NCI-H2029 treated with DMSO at 0.1 percent for 48 hours (cell line): ENCODE measurements around the gene CABLES1.
"Not testable (repeated sequence)": the region's sequence is repeated elsewhere in the genome, so short reads cannot be mapped to it uniquely, and the experiment has no call there.

ENCODE experiments used
- DNase-seq: peaks from one replicate; lab custom pipeline; 2025; lab: John Stamatoyannopoulos, UW

The CABLES1 gene, protein sequence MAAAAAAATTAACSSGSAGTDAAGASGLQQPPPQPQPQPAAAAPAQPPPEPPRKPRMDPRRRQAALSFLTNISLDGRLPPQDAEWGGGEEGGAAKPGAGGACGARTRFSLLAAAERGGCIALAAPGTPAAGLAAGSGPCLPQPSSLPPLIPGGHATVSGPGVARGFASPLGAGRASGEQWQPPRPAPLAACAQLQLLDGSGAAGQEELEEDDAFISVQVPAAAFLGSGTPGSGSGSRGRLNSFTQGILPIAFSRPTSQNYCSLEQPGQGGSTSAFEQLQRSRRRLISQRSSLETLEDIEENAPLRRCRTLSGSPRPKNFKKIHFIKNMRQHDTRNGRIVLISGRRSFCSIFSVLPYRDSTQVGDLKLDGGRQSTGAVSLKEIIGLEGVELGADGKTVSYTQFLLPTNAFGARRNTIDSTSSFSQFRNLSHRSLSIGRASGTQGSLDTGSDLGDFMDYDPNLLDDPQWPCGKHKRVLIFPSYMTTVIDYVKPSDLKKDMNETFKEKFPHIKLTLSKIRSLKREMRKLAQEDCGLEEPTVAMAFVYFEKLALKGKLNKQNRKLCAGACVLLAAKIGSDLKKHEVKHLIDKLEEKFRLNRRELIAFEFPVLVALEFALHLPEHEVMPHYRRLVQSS

DNA sequence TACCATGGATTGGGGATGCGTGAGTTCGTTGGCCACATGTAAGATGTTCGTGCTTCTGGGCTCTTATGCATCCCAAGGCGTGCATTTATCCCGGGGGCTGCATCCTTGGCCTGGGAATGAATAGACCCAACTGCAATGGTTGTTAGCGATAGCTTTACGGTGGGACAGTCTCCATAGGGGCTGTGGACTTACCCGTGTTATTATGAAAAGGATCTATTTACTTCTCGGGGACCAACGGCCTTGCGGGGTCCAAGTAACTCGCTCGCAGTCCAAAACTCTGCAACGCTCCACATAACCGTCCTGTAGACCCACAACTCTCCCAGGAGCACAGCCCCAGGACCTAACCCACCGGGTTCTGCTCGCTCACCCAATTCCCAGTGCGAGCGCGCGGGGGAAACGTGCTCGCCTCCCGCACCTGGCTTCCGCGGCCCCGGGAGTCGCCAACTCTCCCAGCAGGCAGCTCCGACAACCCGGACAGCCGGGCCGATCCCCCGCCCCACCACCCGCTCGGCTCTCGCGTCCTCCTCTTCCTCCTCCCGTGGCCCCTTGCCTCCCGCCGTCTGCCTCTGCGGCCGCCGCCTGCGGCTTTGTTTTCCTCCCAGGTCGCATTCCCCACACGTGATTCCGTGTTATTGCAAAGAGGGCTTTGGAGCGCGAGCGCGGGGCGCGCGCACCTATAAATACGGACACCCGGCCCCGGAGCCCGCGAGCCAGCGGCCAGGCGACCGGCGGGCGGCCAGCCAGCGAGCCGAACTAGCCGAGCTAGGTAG lies at the start of gene CABLES1:
Gene CABLES1, plus strand, starts transcription at position 706 of the 770 bp plus-strand sequence. CDS start 278 bp downstream, outside the sequence.
- peak; percentile 13 for DNase-seq

DNA sequence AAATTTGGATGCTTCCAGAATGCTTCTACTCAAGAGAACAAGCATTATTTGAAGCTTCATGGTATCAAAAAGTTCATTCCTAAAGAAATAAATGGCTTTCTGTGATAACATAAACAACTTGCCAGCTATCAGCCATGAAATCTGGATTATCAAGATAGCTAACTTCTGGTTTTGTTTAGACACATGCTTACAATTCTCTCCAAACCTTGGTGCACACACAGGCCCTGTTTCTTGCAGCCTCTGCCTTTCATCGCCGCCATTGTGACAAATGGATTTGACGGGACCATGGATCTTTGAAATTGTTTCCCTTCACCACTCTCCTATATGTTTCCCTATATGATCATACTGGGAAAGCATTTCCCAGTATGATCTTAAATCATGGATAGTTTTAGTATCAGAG lies 47.9 kb upstream of the CABLES1 start:
- no peak for DNase-seq

DNA sequence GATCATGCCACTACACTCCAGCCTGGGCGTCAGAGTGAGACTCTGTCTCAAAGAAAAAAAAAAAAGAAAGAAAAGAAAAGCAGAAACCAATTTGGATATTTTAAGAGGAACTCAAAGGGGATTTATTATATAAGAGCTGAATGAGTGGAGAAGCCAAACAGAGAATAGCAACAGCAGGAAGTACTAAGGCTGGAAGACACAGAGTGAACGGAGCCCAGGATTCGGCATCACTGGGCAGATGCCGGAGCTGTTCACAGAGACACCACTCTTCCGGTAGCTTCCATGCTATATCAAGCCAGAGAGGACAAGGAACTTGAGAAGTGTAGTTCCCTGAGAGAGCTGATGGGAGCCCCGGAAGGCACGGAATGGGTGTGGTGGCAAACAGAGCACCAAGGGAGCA lies 47.0 kb upstream of the CABLES1 start:
- DNase-seq = no peak

DNA sequence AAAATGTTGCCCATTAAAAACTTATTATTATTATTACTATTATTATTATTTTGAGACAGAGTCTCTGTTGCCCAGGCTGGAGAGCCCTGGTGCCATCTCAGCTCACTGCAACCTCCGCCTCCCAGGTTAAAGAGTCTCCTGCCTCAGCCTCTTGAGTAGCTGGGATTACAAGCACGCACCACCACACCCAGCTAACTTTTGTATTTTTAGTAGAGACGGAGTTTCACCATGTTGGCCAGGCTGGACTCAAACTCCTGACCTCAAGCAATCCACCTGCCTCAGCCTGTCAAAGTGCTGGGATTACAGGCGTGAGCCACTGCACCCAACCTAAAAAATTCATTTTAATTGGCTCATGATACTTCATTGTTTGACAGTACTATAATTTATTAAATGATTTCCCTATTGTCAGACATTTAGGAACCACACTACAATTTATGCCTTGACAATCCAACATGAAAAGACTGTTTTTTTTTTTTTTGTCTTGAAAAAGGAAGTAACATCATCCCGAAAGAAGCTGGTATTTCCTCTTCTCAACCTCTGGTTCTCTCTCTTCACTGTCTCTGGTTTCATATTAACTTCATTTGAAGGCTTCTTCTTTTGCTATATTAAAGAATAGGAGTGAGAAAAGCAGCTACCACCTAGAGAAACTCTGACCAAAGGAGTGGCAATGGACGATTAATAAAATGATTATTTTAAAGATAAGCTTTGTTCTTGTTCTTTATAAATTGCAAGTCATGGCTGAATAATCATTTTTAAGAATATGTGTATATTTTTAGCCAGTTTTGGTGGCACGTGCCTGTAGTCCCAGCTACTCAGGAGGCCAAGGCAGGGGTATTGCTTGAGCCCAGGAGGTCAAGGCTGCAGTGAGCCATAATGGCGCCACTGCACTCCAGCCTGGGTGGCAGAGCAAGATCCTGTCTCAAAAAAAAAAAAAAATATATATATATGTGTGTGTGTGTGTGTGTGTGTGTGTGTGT lies 44.0 kb upstream of the CABLES1 start:
- not testable (repeated sequence) for DNase-seq

DNA sequence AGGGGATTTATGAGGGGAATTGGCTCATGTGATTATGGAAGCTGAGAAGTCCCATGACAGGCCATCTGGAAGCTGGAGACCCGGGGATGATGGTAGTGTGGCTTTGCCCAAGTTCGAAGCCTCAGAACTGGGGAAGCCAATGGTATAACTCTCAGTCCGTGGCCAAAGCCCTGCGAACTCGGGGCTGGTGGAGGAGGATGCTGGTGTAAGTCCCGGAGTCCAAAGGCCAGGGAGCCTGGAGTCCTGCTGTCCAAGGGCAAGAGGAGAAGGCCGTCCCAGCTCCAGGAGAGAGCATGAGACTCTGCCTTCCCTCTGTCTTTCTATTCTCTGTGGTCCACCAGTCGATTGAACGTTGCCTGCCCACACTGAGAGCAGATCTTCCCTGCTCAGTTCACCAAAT lies 43.2 kb upstream of the CABLES1 start:
- DNase-seq = no peak

DNA sequence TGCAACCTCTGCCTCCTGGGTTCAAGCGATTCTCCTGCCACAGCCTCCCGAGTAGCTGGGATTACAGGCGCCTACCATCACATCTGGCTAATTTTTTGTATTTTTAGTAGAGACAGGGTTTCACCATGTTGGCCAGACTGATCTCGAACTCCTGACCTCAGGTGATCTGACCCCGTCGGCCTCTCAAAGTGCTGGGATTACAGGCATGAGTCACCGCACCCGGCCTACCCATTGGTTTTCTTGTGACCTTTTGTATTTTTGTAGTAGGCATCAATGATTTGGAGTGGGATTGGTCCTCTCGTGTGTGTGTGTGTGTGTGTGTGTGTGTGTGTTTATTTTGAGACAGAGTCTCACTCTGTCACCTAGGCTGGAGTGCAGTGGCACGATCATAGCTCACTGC lies 42.2 kb upstream of the CABLES1 start:
- not testable (repeated sequence) for DNase-seq

DNA sequence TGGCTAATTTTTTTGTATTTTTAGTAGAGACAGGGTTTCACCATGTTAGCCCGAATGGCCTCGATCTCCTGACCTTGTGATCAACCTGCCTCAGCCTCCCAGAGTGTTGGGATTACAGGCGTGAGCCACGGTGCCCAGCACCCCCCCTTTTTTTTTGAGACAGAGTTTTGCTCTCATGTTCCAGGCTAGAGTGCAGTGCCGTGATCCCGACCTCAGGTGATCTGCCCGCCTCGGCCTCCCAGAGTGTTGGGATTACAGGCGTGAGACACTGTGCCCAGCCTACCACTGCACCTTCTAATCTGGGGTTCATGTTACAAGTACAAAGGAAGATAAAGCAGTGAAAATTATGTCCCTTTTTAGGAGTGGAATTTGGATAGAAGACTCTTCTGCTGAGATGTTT lies 41.5 kb upstream of the CABLES1 start:
- DNase-seq = no peak

DNA sequence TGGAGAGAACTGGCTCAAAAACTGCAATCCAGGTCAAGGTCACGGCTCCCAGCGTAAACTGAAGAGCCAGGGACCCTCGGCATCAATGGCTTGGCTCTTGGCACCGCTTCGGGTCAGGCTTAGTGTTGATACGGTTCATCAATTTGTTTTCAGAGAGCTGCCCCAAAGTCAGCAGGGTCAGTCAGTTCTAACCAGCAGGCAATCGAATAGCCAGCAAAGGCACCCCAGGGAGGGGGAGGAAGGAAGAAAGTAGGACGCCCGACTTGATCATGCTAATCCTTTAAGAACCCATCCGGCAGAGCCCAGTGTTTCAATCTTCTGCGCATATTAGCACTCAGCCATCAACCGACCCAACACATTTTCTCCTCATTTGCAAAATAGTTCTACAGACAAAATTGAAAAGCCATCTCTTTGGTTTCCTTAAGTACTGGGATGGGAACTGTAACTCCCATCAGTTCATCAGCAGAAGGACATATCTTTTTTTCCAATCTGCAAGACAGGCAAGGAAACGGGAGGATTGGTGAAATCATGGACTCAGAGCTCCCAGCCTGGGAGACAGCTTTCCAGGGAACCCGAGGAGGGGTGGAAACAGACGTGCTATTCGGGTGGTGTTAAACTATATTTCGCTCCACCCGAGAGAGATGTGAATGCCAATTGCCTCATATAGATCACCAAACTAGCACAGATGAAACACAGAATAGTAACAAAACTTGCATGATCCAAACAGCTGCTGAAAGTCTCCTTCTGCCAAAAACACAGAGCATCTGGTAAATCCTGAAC lies 40.7 kb upstream of the CABLES1 start:
- DNase-seq = no peak

DNA sequence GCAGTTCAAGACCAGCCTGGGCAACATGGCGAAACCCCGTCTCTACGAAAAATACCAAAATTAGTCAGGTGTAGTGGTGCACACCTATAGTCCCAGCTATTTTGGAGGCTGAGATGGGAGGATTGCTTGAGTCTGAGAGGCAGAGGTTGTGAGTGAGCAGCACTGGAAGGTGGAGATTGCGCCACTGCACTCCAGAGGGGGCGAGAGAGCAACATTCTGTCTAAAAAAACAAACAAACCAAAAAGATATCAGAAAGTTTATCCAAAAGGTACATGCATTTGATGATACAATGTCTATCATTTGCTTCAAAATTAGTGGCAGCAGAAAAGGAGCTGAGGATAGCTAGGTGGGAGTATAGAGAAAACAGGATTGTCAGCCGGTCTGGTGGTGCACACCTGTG lies 39.8 kb upstream of the CABLES1 start:
- DNase-seq = no peak

DNA sequence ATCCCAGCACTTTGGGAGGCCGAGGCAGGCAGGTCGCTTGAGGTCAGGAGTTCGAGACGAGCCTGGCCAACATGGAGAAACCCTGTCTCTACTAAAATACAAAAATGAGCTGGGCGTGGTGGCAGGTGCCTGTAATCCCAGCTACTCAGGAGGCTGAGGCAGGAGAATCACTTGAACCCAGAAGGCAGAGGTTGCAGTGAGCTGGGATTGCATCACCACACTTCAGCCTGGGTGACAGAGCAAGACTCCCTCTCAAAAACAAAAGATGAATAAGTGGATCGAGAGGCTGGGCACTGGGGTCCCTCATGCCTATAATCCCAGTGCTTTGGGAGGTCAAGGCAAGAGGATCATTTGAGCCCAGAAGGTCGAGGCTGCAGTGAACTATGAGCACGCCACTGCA lies 38.3 kb upstream of the CABLES1 start:
- not testable (repeated sequence) for DNase-seq

DNA sequence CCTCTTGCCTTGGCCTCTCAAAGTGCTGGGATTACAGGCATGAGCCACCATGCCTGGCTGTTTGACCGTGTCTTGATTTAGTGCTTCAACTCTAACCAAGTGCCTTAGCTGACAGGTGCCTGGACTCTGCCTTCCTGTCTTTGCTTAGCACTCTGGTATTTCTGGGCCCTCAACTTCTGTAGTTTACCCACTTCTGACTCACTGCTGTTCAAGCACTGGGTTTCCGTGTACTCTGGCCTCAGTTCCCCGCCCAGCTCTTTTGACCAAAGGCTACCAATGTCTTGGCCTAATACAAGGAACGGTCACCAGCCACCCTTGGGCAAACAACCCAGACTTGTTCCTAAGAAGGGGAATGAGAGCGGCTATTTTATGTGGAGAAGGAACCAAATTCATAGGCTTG lies 35.7 kb upstream of the CABLES1 start:
- DNase-seq = no peak

DNA sequence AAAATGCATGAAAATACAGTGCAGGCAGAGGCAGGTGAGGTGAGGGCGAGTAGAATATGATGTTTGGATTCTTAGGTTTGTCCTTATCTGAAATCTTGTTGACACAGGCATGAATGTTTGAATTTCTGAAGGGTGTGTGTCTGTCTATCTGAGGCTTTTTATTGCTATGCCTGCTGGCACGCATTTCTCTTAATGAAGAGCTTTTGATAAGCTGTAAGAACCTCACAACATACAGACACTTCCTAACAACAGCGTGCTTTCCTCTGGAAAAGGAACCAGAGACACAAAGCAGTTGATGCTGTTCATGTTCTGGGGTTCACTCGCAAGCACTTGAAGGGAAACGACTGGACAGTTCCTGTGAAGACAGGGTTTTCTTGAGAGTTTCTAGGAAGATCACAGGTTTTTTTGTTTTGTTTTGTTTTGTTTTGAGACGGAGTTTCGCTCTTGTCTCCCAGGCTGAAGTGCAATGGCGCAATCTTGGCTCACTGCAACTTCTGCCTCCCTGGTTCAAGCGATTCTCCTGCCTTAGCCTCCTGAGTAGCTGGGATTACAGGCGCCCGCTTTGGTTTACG lies 33.3 kb upstream of the CABLES1 start:
- DNase-seq = no peak

DNA sequence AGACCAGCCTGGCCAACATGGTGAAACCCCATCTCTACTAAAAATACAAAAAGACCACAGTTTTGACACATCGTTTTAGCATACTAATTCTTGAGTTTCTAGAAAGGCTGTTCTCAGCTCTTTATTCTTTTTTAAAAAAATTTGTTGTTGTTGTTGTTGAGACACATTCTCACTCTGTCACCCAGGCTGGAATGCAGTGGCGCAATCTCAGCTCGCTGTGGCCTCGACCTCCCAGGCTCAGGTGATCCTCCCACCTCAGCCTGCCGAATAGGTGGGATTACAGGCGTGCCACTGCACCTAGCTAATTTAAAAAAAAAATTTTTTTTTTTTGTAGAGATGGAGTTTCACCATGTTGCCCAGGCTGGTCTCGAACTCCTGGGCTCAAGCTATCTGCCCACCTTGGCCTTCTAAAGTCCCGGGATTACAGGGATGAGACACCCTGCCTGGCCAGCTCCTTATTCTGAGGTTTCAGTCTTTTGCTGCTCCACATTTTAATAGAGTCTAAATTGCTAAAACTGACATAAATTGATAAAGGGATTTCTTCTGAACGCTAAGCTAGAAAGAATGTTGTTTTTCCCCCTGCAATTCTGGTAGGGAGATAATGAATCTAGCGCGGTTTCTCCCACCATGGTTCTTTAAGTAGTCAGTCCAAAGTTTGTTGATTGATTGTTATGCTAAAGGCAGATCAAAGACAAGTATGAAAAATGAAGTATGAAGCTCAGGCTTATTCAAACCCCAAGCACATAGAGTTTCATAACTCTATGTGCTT lies 32.6 kb upstream of the CABLES1 start:
- no peak for DNase-seq

DNA sequence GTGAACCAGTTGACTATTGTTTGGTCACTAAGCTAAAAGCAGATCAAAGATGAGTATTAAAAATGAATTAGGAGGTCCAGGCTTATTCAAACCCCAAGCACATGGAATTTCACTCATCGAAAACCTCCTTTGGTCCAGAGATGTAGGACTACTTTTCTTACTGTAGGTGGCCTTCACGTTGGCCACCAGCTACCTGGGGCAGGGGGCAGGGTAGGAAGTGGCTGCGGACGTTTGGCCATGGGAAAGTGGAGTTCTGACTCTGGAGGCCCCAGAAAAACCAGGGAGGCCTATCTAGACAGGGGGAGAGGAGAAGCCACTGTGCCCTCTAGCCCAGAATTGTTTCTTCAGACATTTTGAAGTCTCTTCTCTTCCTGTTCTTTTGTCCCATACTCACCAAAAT lies 31.8 kb upstream of the CABLES1 start:
- no peak for DNase-seq

DNA sequence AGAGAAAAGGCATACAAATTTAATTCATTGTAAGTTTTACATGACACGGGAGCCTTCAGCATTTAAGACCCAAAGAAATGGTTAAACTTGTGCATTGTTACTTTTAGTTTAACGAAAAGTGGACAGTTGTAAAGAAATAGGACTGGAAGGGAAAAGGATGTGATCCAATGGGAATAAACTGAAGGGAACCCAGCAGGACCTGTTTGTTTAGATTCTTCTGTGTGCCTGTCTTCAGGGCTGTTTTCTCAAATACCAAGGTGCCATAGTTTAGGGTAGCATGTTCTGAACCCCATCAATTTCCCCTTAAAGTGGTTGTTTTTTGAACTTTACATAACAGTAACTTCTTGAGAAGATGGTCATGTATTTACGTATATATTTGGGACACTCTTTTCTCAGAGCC lies 30.3 kb upstream of the CABLES1 start:
- no peak for DNase-seq

DNA sequence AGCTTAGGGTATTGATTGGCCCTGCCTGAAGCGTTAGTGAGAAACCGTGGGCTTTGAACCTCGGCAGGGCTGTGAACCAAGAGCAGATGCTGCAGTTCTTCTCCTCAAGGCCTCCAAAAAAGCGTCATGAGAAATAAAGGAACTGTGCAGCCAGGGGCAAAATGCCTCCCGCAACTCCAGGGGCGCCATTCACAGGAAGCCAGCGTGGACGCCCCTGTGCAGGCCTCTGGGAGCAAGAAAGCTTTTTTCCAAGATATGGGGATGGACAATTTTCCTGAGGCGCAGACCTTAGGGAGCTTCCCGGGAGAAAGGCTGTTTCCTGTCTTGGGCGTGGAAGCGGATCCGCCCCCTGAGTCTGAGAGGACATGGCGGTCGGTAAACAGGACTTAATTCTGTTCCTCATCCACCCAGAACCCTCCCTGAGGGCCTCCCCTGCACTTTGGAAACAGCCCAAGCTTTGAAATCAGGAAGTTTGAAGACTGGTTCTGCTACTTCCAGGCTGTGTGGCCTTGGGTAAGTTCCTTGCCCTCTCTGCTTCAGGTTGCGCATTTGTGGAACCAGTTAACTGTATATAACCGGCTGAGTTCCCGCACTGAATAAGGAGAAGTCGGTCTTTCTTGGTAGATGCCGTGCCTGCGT lies 29.6 kb upstream of the CABLES1 start:
- no peak for DNase-seq

DNA sequence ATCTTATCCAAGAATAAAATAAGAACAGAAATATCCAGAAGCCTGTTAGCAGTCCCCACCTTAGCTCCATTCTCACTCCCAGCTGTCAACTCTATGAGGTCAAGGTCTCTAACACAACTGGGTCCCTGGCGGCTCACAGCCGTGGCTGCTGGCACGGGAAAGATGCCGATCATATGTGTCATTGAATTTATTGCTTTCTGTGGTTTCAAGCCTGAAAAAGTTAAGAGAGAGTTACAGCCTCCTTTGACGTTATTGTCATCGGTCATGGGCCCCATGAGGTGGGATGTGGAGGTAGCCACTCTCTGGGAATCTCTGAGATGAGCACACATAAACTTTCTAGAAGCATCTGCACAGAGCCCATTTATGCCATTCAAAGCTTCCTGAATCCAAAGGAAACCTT lies 28.7 kb upstream of the CABLES1 start:
- no peak for DNase-seq

DNA sequence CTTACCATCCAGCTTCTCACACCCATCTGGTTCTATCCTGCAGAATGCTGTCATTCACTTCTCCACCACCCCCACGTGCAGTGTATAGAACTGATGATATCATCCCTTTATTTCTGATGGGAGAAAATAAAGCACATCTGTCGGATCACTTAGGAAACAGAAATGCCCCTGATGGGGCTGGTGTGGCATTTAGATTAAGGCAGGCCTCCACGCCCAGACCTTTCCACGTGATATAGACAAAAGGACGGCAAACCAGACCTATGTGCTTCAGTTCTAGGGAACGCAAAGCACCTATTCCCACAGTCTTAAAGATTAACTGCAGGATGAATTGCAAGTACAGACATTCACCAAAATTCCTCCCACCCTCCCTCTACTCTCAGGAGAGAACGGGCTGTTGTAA lies 27.6 kb upstream of the CABLES1 start:
- no peak for DNase-seq

DNA sequence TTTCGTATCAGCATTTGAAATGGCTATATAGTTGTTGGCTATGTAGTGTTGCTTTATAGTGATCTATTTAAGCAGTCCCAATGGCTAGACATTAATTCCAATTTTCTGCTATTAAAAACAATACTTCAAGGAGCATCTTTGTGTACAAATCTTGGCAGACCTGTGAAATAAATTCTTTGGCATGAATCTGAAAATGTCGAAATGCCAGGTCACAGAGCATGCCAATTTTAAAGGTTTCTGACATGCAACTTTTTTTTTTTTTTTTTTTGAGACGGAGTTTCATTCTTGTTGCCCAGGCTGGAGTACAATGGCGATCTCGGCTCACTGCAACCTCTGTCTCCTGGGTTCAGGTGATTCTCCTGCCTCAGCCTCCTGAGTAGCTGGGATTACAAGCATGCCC lies 26.8 kb upstream of the CABLES1 start:
- no peak for DNase-seq
